SIG-M5 (cell line): ENCODE results near the gene MARCHF2.
"Not testable (repeated sequence)": the region's sequence is repeated elsewhere in the genome, so short reads cannot be mapped to it uniquely, and the experiment has no call there.

Experiments used
- DNase-seq: peaks from one replicate; lab custom pipeline; 2025; lab: John Stamatoyannopoulos, UW

MARCHF2 gene

GRCh38 chr19:8410718-8411117 lies 2.4 kb upstream of the MARCHF2 start:
- not testable (repeated sequence) for DNase-seq

- DNase-seq = no peak
Measured at GRCh38 chr19:8413629-8413995, 507 bp downstream of the MARCHF2 start.

DNA sequence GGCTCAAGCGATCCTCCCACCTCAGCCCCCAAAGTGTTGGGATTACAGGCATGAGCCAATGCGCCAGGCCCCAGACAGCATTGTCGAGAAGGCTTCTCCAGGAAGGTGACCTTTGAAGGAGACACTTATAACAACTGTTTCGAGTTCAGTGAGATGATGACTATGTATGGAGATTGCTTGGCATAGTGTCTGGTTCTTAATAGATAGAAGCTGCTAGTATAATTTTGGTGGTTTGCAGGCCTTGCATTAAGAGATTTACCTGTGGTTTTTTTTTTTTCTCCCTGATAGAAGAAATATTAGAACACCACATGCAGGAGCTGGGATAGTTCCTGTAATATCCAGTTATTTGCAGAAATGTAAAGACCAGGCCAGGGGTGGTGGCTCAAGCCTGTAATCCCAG lies 3.7 kb downstream of the MARCHF2 start:
- DNase-seq = no peak

DNA sequence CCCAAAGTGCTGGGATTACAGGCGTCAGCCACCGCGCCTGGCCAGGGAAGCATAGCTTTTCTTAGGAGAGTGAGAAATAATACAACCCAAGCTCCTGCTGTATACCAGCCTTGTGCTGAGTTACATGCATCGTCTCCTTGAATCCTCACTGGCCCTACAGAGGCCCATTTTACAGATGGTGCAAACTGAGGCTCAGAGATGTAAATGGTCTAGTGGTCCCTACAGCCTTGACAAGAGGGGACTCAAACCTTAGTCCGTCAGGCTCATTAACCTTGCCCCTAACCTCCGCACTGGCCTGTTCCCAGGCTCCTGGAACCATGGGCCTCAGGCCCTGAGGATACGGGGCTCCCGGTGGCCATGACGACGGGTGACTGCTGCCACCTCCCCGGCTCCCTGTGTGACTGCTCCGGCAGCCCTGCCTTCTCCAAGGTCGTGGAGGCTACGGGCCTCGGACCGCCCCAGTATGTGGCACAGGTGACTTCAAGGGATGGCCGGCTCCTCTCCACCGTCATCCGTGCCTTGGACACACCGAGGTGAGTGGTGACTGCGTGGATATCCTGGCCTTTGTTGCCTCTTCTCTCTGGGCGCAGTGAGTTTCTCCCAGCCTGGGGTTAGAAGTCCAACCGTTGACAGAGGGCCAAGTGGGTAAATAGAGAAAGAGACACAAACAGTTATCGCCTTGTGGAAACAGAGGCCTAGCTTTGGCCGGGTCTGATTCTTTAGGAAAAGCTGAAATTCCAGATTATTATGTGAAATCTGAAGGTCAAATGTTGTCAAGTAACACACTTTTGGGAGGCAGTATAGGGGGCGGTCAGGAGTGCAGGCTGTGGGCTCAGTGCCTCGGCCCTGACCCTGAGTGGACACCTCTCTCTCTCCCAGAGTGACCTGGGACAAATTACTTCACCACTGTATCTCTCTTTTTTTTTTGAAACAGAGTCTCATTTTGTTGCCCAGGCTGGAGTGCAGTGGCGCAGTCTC lies 8.7 kb downstream of the MARCHF2 start:
- no peak for DNase-seq

- DNase-seq = no peak
Measured at GRCh38 chr19:8423817-8424223, 10.7 kb downstream of the MARCHF2 start.

GRCh38 chr19:8425331-8425730 lies 12.2 kb downstream of the MARCHF2 start:
- DNase-seq = not testable (repeated sequence)

- no peak for DNase-seq
Measured at GRCh38 chr19:8426283-8426682, 13.2 kb downstream of the MARCHF2 start.

- no peak for DNase-seq
Measured at GRCh38 chr19:8429044-8429443, 15.9 kb downstream of the MARCHF2 start.

- DNase-seq = no peak
Measured at GRCh38 chr19:8429826-8430225, 16.7 kb downstream of the MARCHF2 start.

DNA sequence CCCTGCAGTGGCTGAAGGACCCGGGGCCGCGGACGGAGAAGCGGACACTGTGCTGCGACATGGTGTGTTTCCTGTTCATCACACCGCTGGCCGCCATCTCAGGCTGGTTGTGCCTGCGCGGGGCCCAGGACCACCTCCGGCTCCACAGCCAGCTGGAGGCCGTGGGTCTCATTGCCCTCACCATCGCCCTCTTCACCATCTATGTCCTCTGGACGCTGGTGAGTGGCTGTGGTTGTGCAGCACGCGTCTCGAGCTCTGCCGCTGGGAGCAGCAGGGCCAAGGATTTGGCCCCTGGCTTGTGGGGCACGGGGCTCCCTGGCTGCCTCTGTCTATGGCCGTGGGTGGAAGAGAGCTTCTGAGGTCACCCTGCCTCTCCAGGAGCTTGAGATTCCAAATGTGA lies 17.5 kb downstream of the MARCHF2 start:
- DNase-seq = no peak

- DNase-seq = no peak
Measured at GRCh38 chr19:8438236-8438635, 25.1 kb downstream of the MARCHF2 start.

GRCh38 chr19:8441725-8442544 lies 28.8 kb downstream of the MARCHF2 start:
- no peak for DNase-seq

- DNase-seq = not testable (repeated sequence)
Measured at GRCh38 chr19:8444140-8444676, 31.1 kb downstream of the MARCHF2 start.

DNA sequence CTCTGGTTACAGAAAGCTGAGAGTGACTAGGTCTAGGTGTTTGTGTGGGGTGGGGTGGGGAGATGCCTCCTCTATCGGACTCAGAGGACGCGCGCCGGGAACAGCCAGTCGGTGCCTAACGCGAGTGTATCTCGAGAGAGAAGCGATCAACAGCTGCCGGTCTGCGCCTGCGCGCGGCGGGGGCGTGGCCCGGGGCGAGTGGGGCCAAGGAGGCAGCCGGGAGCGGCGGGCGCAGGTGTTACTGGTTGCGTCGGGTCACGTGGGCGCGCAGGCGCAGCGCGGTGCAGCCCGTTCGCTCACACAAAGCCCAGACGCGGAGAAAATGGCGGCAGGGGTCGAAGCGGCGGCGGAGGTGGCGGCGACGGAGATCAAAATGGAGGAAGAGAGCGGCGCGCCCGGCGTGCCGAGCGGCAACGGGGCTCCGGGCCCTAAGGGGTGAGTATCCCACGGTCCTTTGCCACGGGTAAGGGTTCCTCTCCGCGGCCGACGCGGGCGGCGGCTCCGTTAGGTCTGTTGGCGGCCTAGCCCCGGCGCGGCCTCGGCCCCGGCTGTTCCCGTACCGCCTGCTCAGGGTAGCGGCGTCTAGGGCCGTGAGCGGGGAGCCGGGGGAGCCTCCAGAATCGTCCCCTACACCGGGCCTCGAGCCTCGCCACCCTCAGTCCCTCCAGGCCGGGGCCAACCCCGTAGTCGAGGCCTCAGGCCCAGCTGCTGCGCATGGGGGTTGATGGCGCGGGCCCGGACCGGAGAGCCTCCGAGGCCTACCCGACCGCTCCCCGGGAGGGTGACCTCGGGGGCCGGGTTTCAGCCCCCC lies 31.8 kb downstream of the MARCHF2 start, which contains the start of gene HNRNPM:
Gene HNRNPM (plus strand): TSS at position 299 of the 811 bp plus-strand sequence. CDS start 24 bp downstream, at position 323.
- DNase-seq = peak; percentile 76

- no peak for DNase-seq
Measured at GRCh38 chr19:8445488-8446001, 32.4 kb downstream of the MARCHF2 start.

DNA sequence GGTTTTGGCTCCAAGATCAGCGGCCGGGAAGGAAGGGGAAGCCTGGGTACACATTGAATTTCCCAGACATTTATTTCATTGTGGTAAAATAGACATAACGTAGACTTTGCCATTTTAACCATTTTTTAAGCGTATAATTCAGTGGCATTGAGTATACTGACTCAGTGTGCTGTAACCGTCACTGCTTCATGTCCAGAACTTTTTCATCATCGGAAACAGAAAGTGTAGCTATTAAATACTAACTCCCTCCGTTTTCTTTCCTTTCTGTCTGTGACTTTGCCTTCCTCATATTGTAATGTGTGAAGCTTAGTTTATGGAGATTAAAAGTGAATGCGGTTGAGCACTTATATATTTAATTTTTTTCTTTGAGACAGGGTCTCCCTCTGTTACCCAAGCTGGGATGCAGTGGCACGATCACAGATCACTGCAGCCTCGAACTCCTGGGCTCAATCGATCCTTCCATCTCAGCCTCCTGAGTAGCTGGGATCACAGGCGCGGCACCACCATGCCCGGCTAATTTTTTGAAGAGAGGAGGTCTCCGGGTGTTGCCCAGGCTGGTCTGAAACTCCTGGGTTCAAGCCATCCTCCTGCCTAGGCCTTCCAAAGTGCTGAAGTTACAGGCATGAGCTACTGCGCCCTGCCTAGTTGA lies 33.1 kb downstream of the MARCHF2 start:
- no peak for DNase-seq

- no peak for DNase-seq
Measured at GRCh38 chr19:8449830-8450229, 36.7 kb downstream of the MARCHF2 start.

DNA sequence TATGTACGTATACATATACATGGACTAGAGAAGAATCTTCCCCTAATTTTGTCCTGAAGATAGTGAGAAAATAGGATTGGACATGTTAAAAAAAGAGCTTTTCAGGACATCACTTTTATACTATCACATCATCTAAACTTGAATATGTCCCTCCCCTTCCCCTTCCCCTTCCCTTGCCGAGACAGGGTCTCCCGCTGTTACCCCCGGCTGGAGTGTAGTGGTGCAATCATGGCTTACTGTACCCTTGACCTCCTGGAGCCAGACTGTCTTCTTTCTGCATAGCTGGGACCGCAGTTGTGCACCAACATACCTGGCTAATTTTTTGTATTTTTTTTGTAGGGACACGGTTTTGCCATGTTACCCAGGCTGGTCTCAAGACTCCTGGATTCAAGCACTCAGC lies 38.3 kb downstream of the MARCHF2 start:
- DNase-seq = no peak

DNA sequence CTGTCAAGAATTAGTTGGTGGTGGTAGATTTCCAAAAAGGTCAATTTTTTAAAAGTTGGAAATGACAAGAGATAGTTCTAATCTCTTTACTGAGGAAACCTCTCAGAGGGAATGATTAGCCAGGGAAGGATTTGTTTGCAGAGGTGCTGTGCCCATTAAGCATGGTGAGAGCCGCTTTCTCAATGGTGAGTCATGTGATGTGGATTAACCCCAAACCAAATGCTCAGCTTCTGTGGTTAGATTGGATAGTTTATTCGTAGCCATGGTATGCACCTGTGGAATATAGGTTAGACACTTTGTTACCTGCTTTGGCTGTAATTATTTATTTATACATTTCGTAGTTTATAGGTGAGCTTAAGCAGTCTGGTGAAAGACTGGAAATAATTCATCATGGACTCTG lies 38.8 kb downstream of the MARCHF2 start:
- no peak for DNase-seq

- no peak for DNase-seq
Measured at GRCh38 chr19:8452446-8453123, 39.5 kb downstream of the MARCHF2 start.
